ENCODE data around the gene TNNC2. TPM values are rescaled to one million over a fixed set of nuclear protein-coding genes. Genes with fewer than 3 reads are reported as not detected.
"Not testable (repeated sequence)": the region's sequence is repeated elsewhere in the genome, so short reads cannot be mapped to it uniquely, and the experiment has no call there.

Gene TNNC2
- total and polyA plus RNA-seq, 5 donors from 2014 or later, result 0.49 to 1.5 (median 1.1) TPM; not detected in 1

DNA sequence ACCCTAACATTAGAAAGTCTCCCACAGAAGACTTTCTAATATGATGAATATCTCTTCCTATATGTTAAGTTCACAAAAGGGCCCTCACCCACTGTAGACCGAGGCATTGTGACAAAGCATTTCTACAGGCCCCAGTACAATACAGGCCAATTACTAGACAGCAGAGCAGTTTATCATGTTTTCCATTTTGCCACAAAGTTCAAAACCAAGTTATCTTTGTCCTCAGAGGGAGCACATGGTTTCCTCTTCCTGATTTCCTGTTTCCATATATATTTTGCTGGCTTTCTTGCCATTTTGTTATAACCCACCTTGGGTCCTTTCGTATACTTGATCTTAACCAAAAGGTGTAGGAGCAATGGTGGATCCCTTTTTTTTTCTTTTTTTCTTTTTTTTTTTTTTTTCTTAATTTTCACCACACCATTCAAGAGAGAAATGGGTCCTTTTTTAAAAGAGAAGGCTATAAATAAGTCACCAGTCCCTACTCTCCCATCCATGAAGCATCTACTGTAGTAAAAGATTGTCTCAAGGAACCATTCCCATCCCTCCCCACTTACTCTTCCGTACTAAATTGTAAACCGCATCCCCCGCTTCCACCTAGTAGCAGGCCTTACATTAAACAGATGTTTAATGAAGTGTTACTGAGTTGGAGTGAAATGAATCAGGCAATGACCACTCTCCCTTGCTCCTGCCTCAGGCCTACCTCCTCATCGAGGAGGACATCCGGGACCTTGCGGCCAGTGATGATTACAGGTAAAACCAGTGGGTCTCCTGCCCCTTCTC is 16.7 kb downstream of the TNNC2 start:
- H3K4me3 Mint-ChIP-seq, result peak overlapping the region in 1 of 4 donors; percentile 60
- Histone ChIP-seq H3K27ac (ENCODE audit: insufficient read depth, low read length, poor library complexity, severe bottlenecking) (no peak overlapping the region), H3K4me1 (ENCODE audit: control insufficient read depth, insufficient read depth, low read length, poor library complexity, severe bottlenecking) (peaks cover 13% of the 10 kb centered on the region), H3K27me3 (ENCODE audit: control insufficient read depth, insufficient read depth, low read length) (no peaks in the 10 kb centered on the region), H3K36me3 (ENCODE audit: control insufficient read depth, insufficient read depth, low read length) (peaks cover 50% of the 10 kb centered on the region), H3K4me3 (ENCODE audit: low read depth, low read length) (no peak overlapping the region), H3K9me3 (ENCODE audit: control insufficient read depth in 2 of 2, low read length in 2 of 2) (no peaks in the 10 kb centered on the region)
- no peak overlapping the region for H3K27ac Mint-ChIP-seq
- no peaks in the 10 kb centered on the region for H3K9me3 Mint-ChIP-seq
- no peaks in the 10 kb centered on the region for H3K27me3 Mint-ChIP-seq
- ATAC-seq (ENCODE audit: low read depth in 2 of 2) (no peak), DNase-seq (no peak)
- H3K4me1 Mint-ChIP-seq, result peaks cover 0 to 20% (median 15%) of the 10 kb centered on the region in 4 donors
- peaks cover 16% of the 10 kb centered on the region for H3K36me3 Mint-ChIP-seq

DNA sequence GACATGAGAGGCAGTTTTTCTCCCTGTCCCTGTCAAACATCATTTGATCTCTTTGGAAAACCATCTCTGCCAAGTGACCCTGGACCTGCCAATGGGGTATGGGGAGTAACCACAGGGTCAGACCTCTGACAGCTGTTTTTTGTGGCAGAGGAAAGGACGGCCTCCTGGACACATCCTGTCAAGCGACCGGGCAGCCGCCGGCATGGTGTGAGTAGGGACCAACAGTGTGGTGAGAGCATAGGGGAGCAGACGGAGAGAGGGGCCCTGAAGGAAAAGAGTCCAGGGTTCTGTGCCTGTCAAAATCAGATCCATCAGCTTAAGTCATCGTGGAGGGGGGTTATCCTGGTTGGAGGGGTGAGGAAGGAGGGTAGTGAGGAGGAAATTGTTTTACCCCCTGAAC is 25.3 kb downstream of the TNNC2 start:
- Mint-ChIP-seq H3K9me3 (no peaks in the 10 kb centered on the region), H3K27ac (peak overlapping the region in 2 of 3 donors; percentile 43 to 64), H3K4me3 (no peak overlapping the region), H3K27me3 (no peaks in the 10 kb centered on the region), H3K4me1 (peaks cover 0 to 12% (median 10%) of the 10 kb centered on the region in 4 donors), H3K36me3 (peaks cover 33% of the 10 kb centered on the region)
- Histone ChIP-seq H3K4me1 (ENCODE audit: control insufficient read depth, insufficient read depth, low read length, poor library complexity, severe bottlenecking) (peaks cover 8% of the 10 kb centered on the region), H3K27ac (ENCODE audit: insufficient read depth, low read length, poor library complexity, severe bottlenecking) (no peak overlapping the region), H3K27me3 (ENCODE audit: control insufficient read depth, insufficient read depth, low read length) (no peaks in the 10 kb centered on the region), H3K9me3 (ENCODE audit: control insufficient read depth in 2 of 2, low read length in 2 of 2) (no peaks in the 10 kb centered on the region), H3K4me3 (ENCODE audit: low read depth, low read length) (no peak overlapping the region), H3K36me3 (ENCODE audit: control insufficient read depth, insufficient read depth, low read length) (peaks cover 58% of the 10 kb centered on the region)
- ATAC-seq (ENCODE audit: low read depth in 2 of 2), result no peak
- DNase-seq, result no peak

DNA sequence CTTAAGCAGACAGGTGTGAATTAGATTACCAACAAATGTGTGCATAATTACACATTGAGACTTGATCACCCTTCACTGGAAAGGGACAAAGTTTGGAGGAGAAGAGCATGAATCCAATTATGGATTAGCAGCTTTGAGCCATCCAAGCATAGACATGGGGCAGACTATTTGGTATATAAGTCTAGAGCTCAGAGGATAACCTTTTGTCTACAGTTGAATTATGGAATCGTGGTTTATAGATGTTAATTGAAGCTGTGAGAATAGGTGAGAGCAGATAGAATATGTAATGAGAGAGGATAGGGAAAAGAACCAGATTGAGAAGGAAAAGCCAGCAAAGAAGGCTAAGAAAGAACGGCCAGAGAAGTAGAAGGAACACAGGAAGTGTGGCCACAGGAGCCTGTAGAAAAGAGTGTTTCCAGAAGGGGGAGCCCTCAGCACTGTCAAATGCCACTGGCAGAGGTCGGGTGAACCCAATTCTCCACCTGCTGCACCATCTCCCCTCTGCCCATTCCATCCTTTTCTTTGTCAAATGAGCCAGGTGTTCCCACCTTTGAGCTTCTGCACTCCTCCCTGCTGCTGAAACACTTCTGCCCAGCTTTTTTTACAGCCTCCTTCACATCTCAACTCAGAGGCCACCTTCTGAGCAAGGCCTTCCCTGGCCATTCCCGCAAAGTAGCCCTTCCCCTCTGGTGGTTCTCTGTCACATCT is 28.0 kb downstream of the TNNC2 start:
- H3K36me3 ChIP-seq (ENCODE audit: control insufficient read depth, insufficient read depth, low read length), result peaks cover 59% of the 10 kb centered on the region
- peak overlapping the region; percentile 56 for H3K27ac ChIP-seq (ENCODE audit: insufficient read depth, low read length, poor library complexity, severe bottlenecking)
- Mint-ChIP-seq H3K36me3 (peaks cover 38% of the 10 kb centered on the region), H3K27ac (peak overlapping the region in 1 of 3 donors; percentile 3), H3K27me3 (no peaks in the 10 kb centered on the region), H3K4me1 (peaks cover 0 to 17% (median 11%) of the 10 kb centered on the region in 4 donors), H3K4me3 (peak overlapping the region in 1 of 4 donors; percentile 16), H3K9me3 (no peaks in the 10 kb centered on the region)
- H3K9me3 ChIP-seq (ENCODE audit: control insufficient read depth in 2 of 2, low read length in 2 of 2), result no peaks in the 10 kb centered on the region
- H3K27me3 ChIP-seq (ENCODE audit: control insufficient read depth, insufficient read depth, low read length), result no peaks in the 10 kb centered on the region
- no peak overlapping the region for H3K4me3 ChIP-seq (ENCODE audit: low read depth, low read length)
- ATAC-seq (ENCODE audit: low read depth in 2 of 2), result peak; percentile 86 to 91
- H3K4me1 ChIP-seq (ENCODE audit: control insufficient read depth, insufficient read depth, low read length, poor library complexity, severe bottlenecking), result peaks cover 8% of the 10 kb centered on the region
- DNase-seq, result peak; percentile 45 to 78 (median 68)

DNA sequence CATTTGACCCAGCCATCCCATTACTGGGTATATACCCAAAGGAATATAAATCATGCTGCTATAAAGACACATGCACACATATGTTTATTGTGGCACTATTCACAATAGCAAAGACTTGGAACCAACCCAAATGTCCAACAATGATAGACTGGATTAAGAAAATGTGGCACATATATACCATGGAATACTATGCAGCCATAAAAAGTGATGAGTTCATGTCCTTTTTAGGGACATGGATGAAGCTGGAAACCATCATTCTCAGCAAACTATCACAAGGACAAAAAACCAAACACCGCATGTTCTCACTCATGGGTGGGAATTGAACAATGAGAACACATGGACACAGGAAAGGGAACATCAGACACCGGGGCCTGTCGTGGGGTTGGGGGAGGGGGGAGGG is 29.2 kb downstream of the TNNC2 start:
- H3K4me3 Mint-ChIP-seq; DNase-seq; H3K27ac ChIP-seq (ENCODE audit: insufficient read depth, low read length, poor library complexity, severe bottlenecking); H3K27me3 ChIP-seq (ENCODE audit: control insufficient read depth, insufficient read depth, low read length); H3K27me3 Mint-ChIP-seq; H3K27ac Mint-ChIP-seq; H3K9me3 Mint-ChIP-seq; ATAC-seq (ENCODE audit: low read depth in 2 of 2); H3K4me3 ChIP-seq (ENCODE audit: low read depth, low read length); H3K9me3 ChIP-seq (ENCODE audit: control insufficient read depth in 2 of 2, low read length in 2 of 2): not testable (repeated sequence)
- H3K4me1 ChIP-seq (ENCODE audit: control insufficient read depth, insufficient read depth, low read length, poor library complexity, severe bottlenecking), result peaks cover 11% of the 10 kb centered on the region
- H3K36me3 ChIP-seq (ENCODE audit: control insufficient read depth, insufficient read depth, low read length), result peaks cover 52% of the 10 kb centered on the region
- Mint-ChIP-seq H3K4me1 (peaks cover under 1 to 21% (median 14%) of the 10 kb centered on the region in 4 donors), H3K36me3 (peaks cover 30% of the 10 kb centered on the region)

DNA sequence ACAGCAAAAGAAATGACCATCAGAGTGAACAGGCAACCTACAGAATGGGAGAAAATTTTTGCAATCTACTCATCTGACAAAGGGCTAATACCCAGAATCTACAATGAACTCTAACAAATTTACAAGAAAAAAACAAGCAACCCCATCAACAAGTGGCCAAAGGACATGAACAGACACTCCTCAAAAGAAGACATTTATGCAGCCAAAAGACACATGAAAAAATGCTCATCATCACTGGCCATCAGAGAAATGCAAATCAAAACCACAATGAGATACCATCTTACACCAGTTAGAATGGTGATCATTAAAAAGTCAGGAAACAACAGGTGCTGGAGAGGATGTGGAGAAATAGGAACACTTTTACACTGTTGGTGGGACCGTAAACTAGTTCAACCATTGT is 29.6 kb downstream of the TNNC2 start:
- Mint-ChIP-seq H3K36me3 (peaks cover 26% of the 10 kb centered on the region), H3K4me1 (peaks cover 5 to 25% (median 19%) of the 10 kb centered on the region in 4 donors)
- H3K27me3 ChIP-seq (ENCODE audit: control insufficient read depth, insufficient read depth, low read length); DNase-seq; H3K4me3 ChIP-seq (ENCODE audit: low read depth, low read length); H3K9me3 ChIP-seq (ENCODE audit: control insufficient read depth in 2 of 2, low read length in 2 of 2); H3K4me3 Mint-ChIP-seq; ATAC-seq (ENCODE audit: low read depth in 2 of 2); H3K27ac Mint-ChIP-seq; H3K9me3 Mint-ChIP-seq; H3K27ac ChIP-seq (ENCODE audit: insufficient read depth, low read length, poor library complexity, severe bottlenecking); H3K27me3 Mint-ChIP-seq: not testable (repeated sequence)
- peaks cover 47% of the 10 kb centered on the region for H3K36me3 ChIP-seq (ENCODE audit: control insufficient read depth, insufficient read depth, low read length)
- H3K4me1 ChIP-seq (ENCODE audit: control insufficient read depth, insufficient read depth, low read length, poor library complexity, severe bottlenecking), result peaks cover 15% of the 10 kb centered on the region

DNA sequence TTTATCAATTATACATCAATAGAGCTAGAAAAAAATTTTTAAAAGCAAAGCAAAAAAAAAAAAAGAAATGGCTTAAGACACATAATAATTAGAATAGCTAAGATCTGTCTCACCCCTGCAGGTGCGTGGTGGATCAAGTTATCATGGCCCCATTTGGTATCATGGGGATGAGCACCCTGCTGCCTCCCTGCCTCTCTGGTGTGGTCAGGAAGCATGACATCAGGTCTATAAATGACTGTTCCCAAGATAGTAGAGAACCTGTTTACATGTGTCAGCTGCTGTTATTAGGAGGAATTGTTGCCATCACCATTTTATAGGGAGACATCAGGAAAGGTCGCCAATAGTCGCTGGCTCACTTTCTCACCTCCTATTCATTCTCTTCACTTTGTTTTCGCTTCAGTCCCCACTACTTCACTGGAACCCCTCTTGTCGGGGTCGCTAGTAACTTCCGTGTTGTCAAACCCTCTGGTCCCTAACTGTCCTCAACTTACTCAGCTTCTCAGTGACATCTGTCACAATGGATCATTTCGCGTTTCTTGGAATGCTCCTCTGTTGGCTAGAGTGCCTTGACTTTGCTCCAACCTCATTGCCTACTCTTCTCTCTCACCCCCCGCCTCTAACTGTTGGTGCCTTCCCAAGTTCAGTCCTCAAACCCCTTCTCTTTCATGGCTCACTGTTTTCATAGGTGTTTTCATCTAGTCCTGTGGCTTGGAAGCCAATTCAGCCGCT is 30.6 kb downstream of the TNNC2 start:
- H3K27me3 ChIP-seq (ENCODE audit: control insufficient read depth, insufficient read depth, low read length), result no peaks in the 10 kb centered on the region
- H3K4me3 ChIP-seq (ENCODE audit: low read depth, low read length), result no peak overlapping the region
- peak overlapping the region in 1 of 4 donors; percentile 33 for H3K4me3 Mint-ChIP-seq
- peaks cover 7 to 32% (median 22%) of the 10 kb centered on the region in 4 donors for H3K4me1 Mint-ChIP-seq
- DNase-seq, result no peak
- H3K27ac Mint-ChIP-seq, result peak overlapping the region in 2 of 3 donors; percentile 39 to 79
- peaks cover 37% of the 10 kb centered on the region for H3K36me3 ChIP-seq (ENCODE audit: control insufficient read depth, insufficient read depth, low read length)
- peaks cover 24% of the 10 kb centered on the region for H3K4me1 ChIP-seq (ENCODE audit: control insufficient read depth, insufficient read depth, low read length, poor library complexity, severe bottlenecking)
- H3K9me3 ChIP-seq (ENCODE audit: control insufficient read depth in 2 of 2, low read length in 2 of 2), result no peaks in the 10 kb centered on the region
- H3K36me3 Mint-ChIP-seq, result peaks cover 21% of the 10 kb centered on the region
- H3K27ac ChIP-seq (ENCODE audit: insufficient read depth, low read length, poor library complexity, severe bottlenecking), result no peak overlapping the region
- peaks cover 0 to 3% (median 0%) of the 10 kb centered on the region in 7 donors for H3K9me3 Mint-ChIP-seq
- peaks cover 4% of the 10 kb centered on the region for H3K27me3 Mint-ChIP-seq
- ATAC-seq (ENCODE audit: low read depth in 2 of 2), result no peak

DNA sequence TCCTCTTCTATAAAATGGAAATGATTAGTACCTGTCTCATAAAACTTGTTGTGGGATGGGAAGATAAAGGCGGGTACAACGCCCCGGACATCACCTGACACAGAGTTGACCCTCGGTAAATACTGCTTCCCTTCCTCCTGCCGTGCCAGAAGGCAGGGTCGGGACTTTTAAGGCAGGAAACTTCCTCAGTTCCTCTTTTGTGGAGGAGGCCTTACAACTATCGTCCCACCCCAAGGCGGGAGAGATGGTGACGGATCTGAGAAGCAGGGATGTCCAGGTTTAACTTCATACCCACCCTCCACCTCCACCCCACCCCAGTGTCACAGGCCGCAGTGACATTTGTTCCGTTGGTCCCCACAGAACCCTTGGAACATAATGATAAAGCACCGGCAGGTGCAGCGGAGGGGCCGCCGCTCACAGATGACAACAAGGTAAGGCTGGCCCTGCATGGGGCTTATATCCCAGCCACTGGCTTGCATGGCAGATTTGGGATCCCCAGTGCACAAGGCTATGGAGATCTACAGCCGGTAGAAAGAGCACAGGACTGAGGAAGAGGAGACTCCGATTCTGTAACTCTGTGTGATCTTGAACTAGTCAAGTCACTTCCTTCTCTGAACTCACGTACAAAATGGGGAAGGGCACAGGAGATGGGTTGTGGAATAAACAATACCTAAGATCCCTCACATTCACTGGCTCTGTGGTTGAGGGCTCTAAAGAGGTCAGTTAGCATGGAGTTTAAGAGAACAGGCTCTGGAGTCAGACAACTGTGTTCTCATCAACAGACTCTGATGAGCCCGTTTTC is 34.6 kb downstream of the TNNC2 start:
- H3K9me3 ChIP-seq (ENCODE audit: control insufficient read depth in 2 of 2, low read length in 2 of 2), result no peaks in the 10 kb centered on the region
- Mint-ChIP-seq H3K27ac (peak overlapping the region; percentile 86 to 90 (median 90)), H3K36me3 (peaks cover 18% of the 10 kb centered on the region), H3K9me3 (peaks cover 0 to 3% (median 0%) of the 10 kb centered on the region in 7 donors), H3K4me1 (peaks cover 9 to 29% (median 15%) of the 10 kb centered on the region in 4 donors), H3K27me3 (peaks cover 10% of the 10 kb centered on the region), H3K4me3 (peak overlapping the region; percentile 84 to 94 (median 90))
- no peaks in the 10 kb centered on the region for H3K27me3 ChIP-seq (ENCODE audit: control insufficient read depth, insufficient read depth, low read length)
- H3K4me1 ChIP-seq (ENCODE audit: control insufficient read depth, insufficient read depth, low read length, poor library complexity, severe bottlenecking), result peaks cover 20% of the 10 kb centered on the region
- H3K36me3 ChIP-seq (ENCODE audit: control insufficient read depth, insufficient read depth, low read length), result peaks cover 31% of the 10 kb centered on the region
- DNase-seq (peak in 2 of 3 donors; percentile 5 to 21), ATAC-seq (ENCODE audit: low read depth in 2 of 2) (no peak)
- peak overlapping the region; percentile 91 for H3K27ac ChIP-seq (ENCODE audit: insufficient read depth, low read length, poor library complexity, severe bottlenecking)
- peak overlapping the region; percentile 85 for H3K4me3 ChIP-seq (ENCODE audit: low read depth, low read length)

All from CD4-positive, CD25-positive, alpha-beta regulatory T cell (primary cell).